ENCODE measurements around the gene TPM1. TPM values are rescaled to one million over a fixed set of nuclear protein-coding genes. Genes with fewer than 3 reads are reported as not detected.

Gene TPM1
- total RNA-seq, 1 donor from 2014 or later: 229 TPM

DNA sequence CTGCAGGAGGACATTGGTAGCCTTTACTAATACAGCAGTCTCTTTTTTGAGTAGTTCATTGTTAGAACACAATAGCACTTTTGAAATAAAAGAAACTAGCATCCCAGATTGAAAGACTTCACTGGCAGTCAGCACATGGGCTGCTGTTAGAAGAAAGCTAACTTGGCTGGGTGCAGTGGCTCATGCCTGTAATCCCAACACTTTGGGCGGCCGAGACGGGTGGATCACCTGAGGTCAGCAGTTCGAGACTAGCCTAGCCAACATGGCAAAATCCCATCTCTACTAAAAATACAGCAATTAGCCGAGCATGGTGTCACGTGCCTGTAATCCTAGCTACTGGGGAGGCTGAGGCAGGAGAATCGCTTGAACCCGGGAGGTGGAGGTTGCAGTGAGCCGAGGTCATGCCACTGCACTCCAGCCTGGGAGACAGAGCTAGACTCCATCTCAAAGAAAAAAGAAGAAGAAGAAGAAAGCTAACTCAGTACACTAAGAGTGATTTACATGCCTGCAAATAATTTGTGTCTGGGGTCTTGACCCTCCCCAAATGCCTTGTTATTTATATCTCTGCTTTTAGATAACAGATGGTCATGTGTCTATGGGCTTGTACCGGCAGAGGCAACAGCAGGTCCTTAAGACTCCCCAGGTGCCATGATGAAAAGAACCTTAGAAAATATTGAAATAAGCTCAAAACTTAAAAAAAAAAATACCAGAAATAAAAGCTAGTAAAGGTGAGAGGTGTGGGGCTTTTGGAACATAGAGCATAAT, 9.7 kb downstream of the TPM1 start:
- no peaks in the 10 kb centered on the region for H3K9me3 ChIP-seq
- peak overlapping the region; percentile 90 for H3K27ac ChIP-seq
- H3K27me3 ChIP-seq: no peaks in the 10 kb centered on the region
- peaks cover 78% of the 10 kb centered on the region for H3K4me1 ChIP-seq
- no peak overlapping the region for H3K4me3 ChIP-seq
- ATAC-seq (no peak), DNase-seq (no peak)
- TF ChIP-seq, protein P1, sequence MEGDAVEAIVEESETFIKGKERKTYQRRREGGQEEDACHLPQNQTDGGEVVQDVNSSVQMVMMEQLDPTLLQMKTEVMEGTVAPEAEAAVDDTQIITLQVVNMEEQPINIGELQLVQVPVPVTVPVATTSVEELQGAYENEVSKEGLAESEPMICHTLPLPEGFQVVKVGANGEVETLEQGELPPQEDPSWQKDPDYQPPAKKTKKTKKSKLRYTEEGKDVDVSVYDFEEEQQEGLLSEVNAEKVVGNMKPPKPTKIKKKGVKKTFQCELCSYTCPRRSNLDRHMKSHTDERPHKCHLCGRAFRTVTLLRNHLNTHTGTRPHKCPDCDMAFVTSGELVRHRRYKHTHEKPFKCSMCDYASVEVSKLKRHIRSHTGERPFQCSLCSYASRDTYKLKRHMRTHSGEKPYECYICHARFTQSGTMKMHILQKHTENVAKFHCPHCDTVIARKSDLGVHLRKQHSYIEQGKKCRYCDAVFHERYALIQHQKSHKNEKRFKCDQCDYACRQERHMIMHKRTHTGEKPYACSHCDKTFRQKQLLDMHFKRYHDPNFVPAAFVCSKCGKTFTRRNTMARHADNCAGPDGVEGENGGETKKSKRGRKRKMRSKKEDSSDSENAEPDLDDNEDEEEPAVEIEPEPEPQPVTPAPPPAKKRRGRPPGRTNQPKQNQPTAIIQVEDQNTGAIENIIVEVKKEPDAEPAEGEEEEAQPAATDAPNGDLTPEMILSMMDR (IDR thresholded peaks at IDR 0.05): no peak
- intact Hi-C loops (cut with DNase I): no loop called here
- H3K36me3 ChIP-seq: peaks cover 8% of the 10 kb centered on the region

DNA sequence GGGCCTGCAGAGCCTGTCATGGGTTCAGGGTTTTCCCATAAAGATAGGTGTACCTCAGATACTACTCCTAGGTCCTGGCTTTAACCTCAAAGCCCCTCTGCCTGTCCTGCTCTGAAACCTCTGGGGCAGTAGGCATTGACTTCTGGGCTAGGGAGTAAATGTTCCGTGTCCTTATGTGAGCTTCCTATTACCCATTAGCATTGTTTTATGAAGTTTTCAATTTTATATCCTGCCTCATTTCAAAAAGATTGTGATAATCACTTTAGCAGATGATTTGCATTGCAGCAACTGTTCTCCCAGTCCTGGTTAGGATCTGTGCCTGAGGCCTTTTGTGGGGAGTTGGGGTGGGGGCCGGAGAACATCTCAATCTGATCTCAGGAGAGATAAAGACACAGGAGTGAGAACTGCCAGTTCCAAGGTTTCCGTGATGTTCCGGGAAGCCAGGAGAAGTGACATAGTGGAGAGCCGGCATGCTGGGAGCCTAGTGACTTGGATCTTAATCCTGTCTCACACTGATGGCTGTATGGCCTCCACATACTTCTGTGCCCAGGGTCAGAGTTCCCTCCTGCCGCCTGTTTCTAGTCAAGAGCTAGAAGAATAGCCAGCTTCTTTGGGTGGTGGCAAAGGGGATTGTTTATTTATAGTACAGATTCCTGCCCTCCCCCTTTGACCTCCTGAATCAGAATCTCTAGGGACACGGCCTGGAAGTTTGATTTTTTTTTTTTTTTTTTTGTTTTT, 10.6 kb downstream of the TPM1 start:
- H3K4me1 ChIP-seq: peaks cover 75% of the 10 kb centered on the region
- peak; percentile 34 for ATAC-seq
- H3K36me3 ChIP-seq: peaks cover 16% of the 10 kb centered on the region
- DNase-seq: no peak
- TF ChIP-seq, protein P1 (IDR thresholded peaks at IDR 0.05): no peak
- H3K9me3 ChIP-seq: no peaks in the 10 kb centered on the region
- no peak overlapping the region for H3K4me3 ChIP-seq
- H3K27me3 ChIP-seq: no peaks in the 10 kb centered on the region
- intact Hi-C loops (cut with DNase I): no loop called here
- H3K27ac ChIP-seq: peak overlapping the region; percentile 90

DNA sequence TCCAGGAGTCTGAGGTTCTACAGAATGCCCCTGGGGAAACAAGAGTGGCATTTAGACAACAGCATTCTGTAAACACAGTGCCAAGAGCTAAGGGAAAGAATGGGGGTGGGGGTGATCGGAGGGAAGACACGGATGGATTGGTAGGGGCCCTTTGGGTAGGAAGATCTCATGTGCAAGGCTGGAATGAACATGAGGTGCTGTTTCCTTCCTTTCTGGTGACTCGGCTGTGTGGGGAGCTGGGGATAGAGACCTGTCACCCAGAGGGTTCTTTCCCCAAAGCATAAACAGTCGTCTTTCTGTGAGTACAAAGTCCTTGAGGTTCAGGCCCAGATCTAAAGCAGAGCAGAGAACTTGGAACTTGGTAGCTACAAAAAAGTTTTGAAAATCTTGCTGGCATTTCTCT, 11.7 kb downstream of the TPM1 start:
- Histone ChIP-seq H3K4me1 (peaks cover 73% of the 10 kb centered on the region), H3K27ac (peak overlapping the region; percentile 90), H3K36me3 (peaks cover 28% of the 10 kb centered on the region), H3K9me3 (no peaks in the 10 kb centered on the region), H3K4me3 (no peak overlapping the region), H3K27me3 (no peaks in the 10 kb centered on the region)
- no peak for ATAC-seq
- intact Hi-C loops (cut with DNase I): no loop called here
- no peak for DNase-seq
- TF ChIP-seq, protein P1 (IDR thresholded peaks at IDR 0.05): no peak

DNA sequence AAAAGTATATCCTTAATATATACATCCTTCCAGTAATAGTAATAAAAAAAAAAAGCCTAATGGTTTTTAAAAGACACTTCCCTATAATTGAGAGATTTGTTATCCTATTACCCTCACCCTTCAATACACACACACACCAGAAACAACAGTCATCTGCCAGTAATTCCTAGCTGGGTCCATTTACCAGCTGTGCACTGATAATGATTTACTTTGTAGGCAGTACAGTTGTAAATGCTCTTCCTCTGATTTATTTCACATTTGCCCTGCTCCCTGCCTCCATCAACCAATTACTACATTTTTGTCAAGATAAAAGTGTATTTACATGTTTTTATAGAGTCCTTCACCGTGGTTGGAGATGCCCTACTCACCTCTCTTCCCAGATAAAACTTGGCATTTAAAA, 12.4 kb downstream of the TPM1 start:
- Histone ChIP-seq H3K4me3 (no peak overlapping the region), H3K27me3 (no peaks in the 10 kb centered on the region), H3K9me3 (no peaks in the 10 kb centered on the region), H3K4me1 (peaks cover 69% of the 10 kb centered on the region), H3K36me3 (peaks cover 35% of the 10 kb centered on the region), H3K27ac (no peak overlapping the region)
- intact Hi-C loops (cut with DNase I): no loop called here
- TF ChIP-seq, protein P1 (IDR thresholded peaks at IDR 0.05): no peak
- DNase-seq (no peak), ATAC-seq (no peak)

DNA sequence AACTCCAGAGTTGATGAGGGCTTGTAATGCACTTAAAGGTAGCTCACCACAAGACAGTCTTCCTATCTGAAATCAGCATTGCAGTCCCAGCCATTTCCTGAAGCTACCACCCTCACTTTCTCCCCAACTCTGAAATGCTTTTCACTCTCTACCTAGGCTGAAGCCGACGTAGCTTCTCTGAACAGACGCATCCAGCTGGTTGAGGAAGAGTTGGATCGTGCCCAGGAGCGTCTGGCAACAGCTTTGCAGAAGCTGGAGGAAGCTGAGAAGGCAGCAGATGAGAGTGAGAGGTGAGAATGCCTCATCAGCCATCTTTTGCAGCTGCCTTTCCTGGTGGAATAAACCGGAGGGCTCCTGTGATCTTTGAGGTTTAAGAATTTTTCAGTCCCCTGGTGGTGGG, 14.3 kb downstream of the TPM1 start:
- intact Hi-C loops (cut with DNase I): no loop called here
- Histone ChIP-seq H3K4me3 (no peak overlapping the region), H3K9me3 (no peaks in the 10 kb centered on the region), H3K36me3 (peaks cover 53% of the 10 kb centered on the region), H3K27me3 (no peaks in the 10 kb centered on the region), H3K27ac (peak overlapping the region; percentile 8), H3K4me1 (peaks cover 51% of the 10 kb centered on the region)
- no peak for DNase-seq
- ATAC-seq: no peak
- TF ChIP-seq, protein P1 (IDR thresholded peaks at IDR 0.05): no peak

Data from upper lobe of right lung (tissue), 1 donor.